Thyroid gland (tissue), 4 donors: ENCODE results near the gene ANKS1A. TPM values are rescaled to one million over a fixed set of nuclear protein-coding genes. Genes with fewer than 3 reads are reported as not detected.

ENCODE experiments used
- DNase-seq, 2 donors: peaks; one replicate each; pipeline ENCODE4 v3.0.0-alpha.2; 2019
- H3K27ac ChIP-seq, 3 donors: fragments of 200-600 bp; sonication (generic); 1 replicate in 2 of 3; 2 replicates in 1 of 3; pipeline ENCODE4 v1.5.1; 2016 to 2019; ENCODE audit warnings: mild to moderate bottlenecking in 1 of 3, moderate library complexity in 1 of 3
- H3K27me3 ChIP-seq: fragments of 200-600 bp; sonication (generic); one replicate; pipeline ENCODE4 v1.5.1; 2019
- H3K36me3 ChIP-seq, 2 donors: fragments of 200-600 bp; sonication (generic); one replicate each; pipeline ENCODE4 v1.5.1; 2016 to 2019
- H3K4me1 ChIP-seq, 2 donors: fragments of 200-600 bp; sonication (generic); one replicate each; pipeline ENCODE4 v1.5.1; 2017 to 2019
- H3K4me3 ChIP-seq, 3 donors: fragments of 200-600 bp; sonication (generic); replicated peaks in 1 of 3; 1 replicate in 2 of 3; 2 replicates in 1 of 3; pipeline ENCODE4 v1.5.1; 2016; ENCODE audit warnings: mild to moderate bottlenecking in 1 of 3
- H3K9me3 ChIP-seq: fragments of 200-600 bp; sonication (generic); one replicate; pipeline ENCODE4 v1.5.1; 2017
- POLR2A ChIP-seq, 2 donors: fragments of 450-650 bp; IDR thresholded peaks; one replicate each; pipeline ENCODE4 v1.6.1; 2017; ENCODE audit warnings: antibody characterized with exemption in 2 of 2, mild to moderate bottlenecking in 2 of 2, moderate library complexity in 1 of 2
- WGBS, 2 donors: methylation state at CpG; one replicate each; pipeline ENCODE4 v1.1.5; 2017; 5-methylcytosine and 5-hydroxymethylcytosine counted together
- intact Hi-C: fragments of 100-400 bp; cut with DNase I; formaldehyde crosslinking; loops from one replicate; pipeline ENCODE4 v1.15.1; 2023
- total RNA-seq, 4 donors: library from RNA; depleted of rRNA; stranded (reverse); fragments of >200 nt; gene quantifications; one replicate each; pipeline ENCODE4 v1.2.3, GENCODE V29; 2016
- TF ChIP-seq, protein P1 (sequence below), 6 experiments: fragments of 200-600 bp in 3 of 6; fragments of 450-650 bp in 3 of 6; sonication (generic) in 3 of 6; IDR thresholded peaks; one replicate each; pipeline ENCODE4 v1.5.1; 2016 to 2019; ENCODE audit warnings: antibody characterized with exemption in 6 of 6, mild to moderate bottlenecking in 2 of 6, inconsistent platforms in 1 of 6, moderate library complexity in 1 of 6

ANKS1A gene
- total RNA-seq, 4 donors from 2014 or later = 29.9 to 43.8 (median 34.4) TPM

DNA sequence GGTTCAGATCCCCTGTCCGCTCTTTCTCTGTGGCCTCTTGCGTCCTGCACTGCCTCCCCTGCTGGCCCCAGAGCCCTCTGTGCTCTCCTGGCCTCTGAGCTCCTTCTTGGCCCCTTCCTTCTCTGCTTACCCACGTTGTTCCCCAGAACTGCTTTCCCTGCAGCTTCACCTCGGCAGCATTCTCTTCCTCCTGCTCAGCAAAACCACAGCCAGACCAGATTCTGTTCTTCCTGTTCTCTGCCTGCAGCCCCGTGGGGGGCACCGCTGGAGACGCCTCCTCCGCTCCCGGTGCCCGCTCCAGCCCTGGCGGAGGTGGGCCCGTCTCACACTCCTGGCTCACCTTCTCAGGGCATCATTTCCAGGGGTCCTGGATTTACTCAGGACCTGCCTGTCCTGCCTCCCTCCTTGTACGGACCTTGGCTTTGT is 192.4 kb downstream of the ANKS1A start:
- peak overlapping the region in 1 of 3 donors; percentile 17 for H3K27ac ChIP-seq
- H3K9me3 ChIP-seq = no peaks in the 10 kb centered on the region
- intact Hi-C loops = no loop called here
- TF ChIP-seq, protein P1, sequence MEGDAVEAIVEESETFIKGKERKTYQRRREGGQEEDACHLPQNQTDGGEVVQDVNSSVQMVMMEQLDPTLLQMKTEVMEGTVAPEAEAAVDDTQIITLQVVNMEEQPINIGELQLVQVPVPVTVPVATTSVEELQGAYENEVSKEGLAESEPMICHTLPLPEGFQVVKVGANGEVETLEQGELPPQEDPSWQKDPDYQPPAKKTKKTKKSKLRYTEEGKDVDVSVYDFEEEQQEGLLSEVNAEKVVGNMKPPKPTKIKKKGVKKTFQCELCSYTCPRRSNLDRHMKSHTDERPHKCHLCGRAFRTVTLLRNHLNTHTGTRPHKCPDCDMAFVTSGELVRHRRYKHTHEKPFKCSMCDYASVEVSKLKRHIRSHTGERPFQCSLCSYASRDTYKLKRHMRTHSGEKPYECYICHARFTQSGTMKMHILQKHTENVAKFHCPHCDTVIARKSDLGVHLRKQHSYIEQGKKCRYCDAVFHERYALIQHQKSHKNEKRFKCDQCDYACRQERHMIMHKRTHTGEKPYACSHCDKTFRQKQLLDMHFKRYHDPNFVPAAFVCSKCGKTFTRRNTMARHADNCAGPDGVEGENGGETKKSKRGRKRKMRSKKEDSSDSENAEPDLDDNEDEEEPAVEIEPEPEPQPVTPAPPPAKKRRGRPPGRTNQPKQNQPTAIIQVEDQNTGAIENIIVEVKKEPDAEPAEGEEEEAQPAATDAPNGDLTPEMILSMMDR (IDR thresholded peaks at IDR 0.05) = no peak
- TF ChIP-seq POLR2A (IDR thresholded peaks at IDR 0.05) = no peak
- DNase-seq = no peak
- no peaks in the 10 kb centered on the region for H3K27me3 ChIP-seq
- H3K36me3 ChIP-seq = peaks cover 78 to 82% of the 10 kb centered on the region in 2 donors
- no peak overlapping the region for H3K4me3 ChIP-seq
- peaks cover 0 to 2% of the 10 kb centered on the region in 2 donors for H3K4me1 ChIP-seq
- WGBS, 2 donors = 63 to 71% methylated on average over 13 of the region's 13 CpGs

DNA sequence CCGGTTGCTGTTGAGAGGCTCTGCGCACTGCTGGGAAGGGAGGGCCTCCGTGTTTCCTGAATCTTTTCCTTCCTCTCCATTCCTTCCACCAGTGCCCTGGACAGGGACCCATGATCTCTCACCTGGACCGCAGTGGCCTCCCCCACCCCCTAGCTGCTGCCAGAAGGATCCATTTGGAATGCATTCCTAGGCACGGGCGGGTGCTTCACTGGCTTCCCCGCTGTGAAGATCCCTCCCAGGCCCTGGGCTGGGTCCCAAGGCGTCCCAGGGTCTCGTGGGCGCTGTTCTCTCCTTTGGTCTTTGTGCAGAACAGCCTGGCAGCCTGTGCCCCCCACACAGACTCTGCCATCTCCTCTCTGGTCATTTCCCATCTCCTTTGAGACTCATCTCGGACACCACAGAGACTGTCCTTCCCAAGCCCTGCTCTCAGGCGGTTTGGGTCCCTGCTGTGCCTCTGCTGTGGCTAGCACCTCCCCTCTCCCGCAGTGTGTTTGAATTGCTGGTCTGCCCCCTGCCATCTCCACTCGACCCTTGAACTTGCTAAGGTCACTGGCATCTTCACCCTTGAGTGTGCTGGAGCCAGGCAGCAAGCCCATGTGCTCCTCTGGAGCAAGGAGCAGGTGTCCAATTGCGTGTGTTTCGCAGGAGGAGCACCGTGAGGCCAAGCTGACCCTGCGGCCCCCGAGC is 193.1 kb downstream of the ANKS1A start:
- peaks cover 84 to 88% of the 10 kb centered on the region in 2 donors for H3K36me3 ChIP-seq
- H3K4me3 ChIP-seq = no peak overlapping the region
- no peak overlapping the region for H3K27ac ChIP-seq
- 81 to 82% methylated on average over 17 to 19 of the region's 19 CpGs for WGBS, 2 donors
- H3K4me1 ChIP-seq = peaks cover 0 to 2% of the 10 kb centered on the region in 2 donors
- no peak for TF ChIP-seq POLR2A (IDR thresholded peaks at IDR 0.05)
- TF ChIP-seq, protein P1 (IDR thresholded peaks at IDR 0.05) = no peak
- H3K9me3 ChIP-seq = no peaks in the 10 kb centered on the region
- no peaks in the 10 kb centered on the region for H3K27me3 ChIP-seq
- intact Hi-C loops = no loop called here
- no peak for DNase-seq

DNA sequence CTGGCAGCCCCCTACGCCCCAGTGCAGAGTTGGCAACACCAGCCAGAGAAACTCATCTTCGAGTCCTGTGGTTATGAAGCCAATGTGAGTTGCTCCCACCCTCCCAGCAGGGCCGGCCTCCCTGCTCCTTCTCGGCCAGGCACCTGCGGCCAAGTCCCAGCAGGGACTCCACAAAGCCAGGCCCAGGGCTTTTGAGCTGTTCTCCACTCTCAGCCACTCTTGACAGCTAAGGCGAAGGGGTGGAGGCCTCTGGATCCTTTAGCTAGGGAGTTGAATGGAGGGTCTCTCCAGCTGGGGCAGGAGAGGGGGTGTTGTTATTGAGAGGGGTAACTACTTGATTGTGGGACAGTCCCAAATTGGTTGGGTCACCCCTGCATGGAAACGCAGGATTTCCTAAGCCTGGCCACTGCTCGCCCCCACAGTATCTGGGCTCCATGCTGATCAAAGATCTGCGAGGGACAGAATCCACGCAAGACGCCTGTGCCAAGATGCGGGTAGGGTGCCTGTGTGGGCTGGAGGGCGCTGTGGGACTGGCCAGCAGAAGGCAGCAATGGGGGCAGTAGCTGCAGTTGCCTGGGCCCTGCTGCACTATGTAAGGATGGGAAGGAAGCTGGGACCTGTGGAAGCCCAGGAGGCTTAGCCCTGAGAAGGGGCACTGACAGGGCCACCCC is 193.8 kb downstream of the ANKS1A start:
- TF ChIP-seq, protein P1 (IDR thresholded peaks at IDR 0.05) = no peak
- TF ChIP-seq POLR2A (IDR thresholded peaks at IDR 0.05) = no peak
- WGBS, 2 donors = 92 to 97% methylated on average over 8 to 10 of the region's 13 CpGs
- no peaks in the 10 kb centered on the region for H3K27me3 ChIP-seq
- H3K9me3 ChIP-seq = no peaks in the 10 kb centered on the region
- DNase-seq = no peak
- H3K4me1 ChIP-seq = peaks cover 0 to 2% of the 10 kb centered on the region in 2 donors
- H3K27ac ChIP-seq = no peak overlapping the region
- intact Hi-C loops = no loop called here
- H3K36me3 ChIP-seq = peaks cover 89 to 93% of the 10 kb centered on the region in 2 donors
- H3K4me3 ChIP-seq = no peak overlapping the region

DNA sequence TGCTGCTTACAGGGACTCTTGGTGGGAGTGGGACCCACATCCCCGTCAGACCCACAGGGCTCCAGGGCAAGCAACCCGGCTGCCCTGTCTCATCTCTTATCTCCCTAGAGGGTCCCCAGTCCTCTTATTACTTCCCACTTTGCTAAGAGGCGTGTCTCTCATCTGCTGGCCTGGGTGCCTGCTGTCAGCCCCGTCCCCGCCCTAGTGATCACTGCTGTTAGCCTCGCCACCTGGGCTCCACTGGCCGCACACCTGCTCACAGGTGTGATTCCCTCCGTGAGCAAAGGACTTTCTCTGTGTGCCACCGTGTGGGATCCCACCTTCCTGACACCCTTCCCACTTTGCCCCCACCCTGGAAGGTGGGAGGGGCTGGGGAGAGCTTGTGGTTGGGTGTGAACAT is 194.5 kb downstream of the ANKS1A start:
- no peak for DNase-seq
- peaks cover 90 to 97% of the 10 kb centered on the region in 2 donors for H3K36me3 ChIP-seq
- no peaks in the 10 kb centered on the region for H3K9me3 ChIP-seq
- H3K4me3 ChIP-seq = no peak overlapping the region
- 92% methylated on average over 9 of the region's 9 CpGs for WGBS, 2 donors
- no peaks in the 10 kb centered on the region for H3K27me3 ChIP-seq
- H3K27ac ChIP-seq = no peak overlapping the region
- intact Hi-C loops = no loop called here
- TF ChIP-seq, protein P1 (IDR thresholded peaks at IDR 0.05) = no peak
- TF ChIP-seq POLR2A (IDR thresholded peaks at IDR 0.05) = no peak
- H3K4me1 ChIP-seq = peaks cover 0 to 2% of the 10 kb centered on the region in 2 donors

DNA sequence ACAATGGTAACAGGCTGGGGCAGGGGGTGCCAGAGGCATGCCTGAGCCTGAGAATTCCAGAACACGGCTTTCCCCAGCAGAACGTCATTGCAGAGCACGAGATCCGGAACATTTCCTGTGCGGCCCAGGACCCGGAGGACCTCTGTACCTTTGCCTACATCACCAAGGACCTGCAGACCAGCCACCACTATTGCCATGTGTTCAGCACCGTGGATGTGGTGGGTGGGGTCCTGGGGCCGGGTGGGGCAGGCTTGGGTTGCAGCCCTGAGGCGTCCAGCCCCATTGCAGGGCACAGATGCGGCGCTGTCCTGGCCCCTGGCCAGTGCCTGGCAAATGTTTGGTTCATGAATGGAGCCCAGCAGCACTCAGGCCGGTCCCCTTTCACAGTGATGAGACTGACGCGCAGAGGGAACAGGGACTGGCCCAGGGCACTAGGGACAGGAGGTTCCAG is 195.0 kb downstream of the ANKS1A start:
- Histone ChIP-seq H3K4me3 (no peak overlapping the region), H3K27me3 (no peaks in the 10 kb centered on the region), H3K36me3 (peaks cover 90 to 95% of the 10 kb centered on the region in 2 donors), H3K4me1 (peaks cover 0 to 2% of the 10 kb centered on the region in 2 donors), H3K9me3 (no peaks in the 10 kb centered on the region), H3K27ac (no peak overlapping the region)
- intact Hi-C loops = no loop called here
- TF ChIP-seq POLR2A (IDR thresholded peaks at IDR 0.05) = no peak
- WGBS, 2 donors = 94% methylated on average over 12 to 14 of the region's 14 CpGs
- no peak for DNase-seq
